Bone marrow (tissue), 2 donors: ENCODE results near the gene ARF6.

Experiments
- DNase-seq, 2 donors: peaks; one replicate each; lab custom pipeline; 2025; lab: John Stamatoyannopoulos, UW

Gene ARF6

GRCh38 chr14:49940808-49941421 lies 48.0 kb downstream of the ARF6 start:
- DNase-seq, result peak in 1 of 2 donors; percentile 77

DNA sequence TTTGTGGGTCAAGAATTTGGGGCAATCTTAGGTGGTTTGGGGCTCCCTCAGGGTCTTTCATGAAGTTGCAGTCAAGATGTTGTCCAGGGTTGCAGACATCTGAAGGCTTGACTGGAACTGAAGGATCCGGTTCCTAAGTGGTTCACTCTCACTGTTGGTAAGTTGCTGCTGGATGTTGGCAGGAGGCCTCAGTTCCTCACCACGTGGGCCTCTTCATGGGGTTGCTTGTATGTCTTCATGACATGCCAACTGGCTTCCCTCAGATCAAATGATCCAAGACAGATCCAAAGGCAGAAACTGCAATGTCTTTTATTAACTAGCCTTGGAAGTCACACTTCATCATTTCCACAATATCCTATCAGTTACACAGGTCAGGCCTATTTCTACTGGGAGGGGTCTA lies 49.2 kb downstream of the ARF6 start:
- no peak for DNase-seq

DNA sequence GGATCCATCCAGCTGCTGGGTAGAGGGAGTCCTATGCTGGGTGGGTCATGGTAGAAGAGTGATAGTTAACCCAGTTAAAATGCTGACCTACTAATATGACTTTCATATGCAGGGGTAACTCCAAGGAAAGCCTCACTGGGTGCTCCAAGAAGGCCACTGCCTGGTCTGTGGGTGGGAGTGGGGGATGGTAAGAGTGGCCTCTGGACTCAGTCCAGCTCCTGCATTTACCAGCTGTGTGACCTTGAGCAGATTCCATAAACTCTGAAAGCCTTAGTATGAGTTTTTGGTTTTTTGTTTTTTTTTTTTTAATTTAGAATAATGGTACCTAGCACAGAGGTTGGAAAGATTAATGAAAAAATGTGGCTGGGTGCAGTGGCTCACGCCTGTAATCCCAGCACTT lies 51.6 kb downstream of the ARF6 start:
- DNase-seq, result no peak

- DNase-seq, result no peak
Observed at GRCh38 chr14:49945448-49946319, 52.8 kb downstream of the ARF6 start.
